CD4-positive, alpha-beta T cell treated with Interleukin-12 subunit alpha and Interleukin-12 subunit beta, for 1 hour (primary cell): ENCODE results near the gene HS3ST6.
"Not testable (repeated sequence)": the region's sequence is repeated elsewhere in the genome, so short reads cannot be mapped to it uniquely, and the experiment has no call there.

Experiments
- DNase-seq: peaks from one replicate; pipeline ENCODE4 v3.0.0-alpha.2; 2020

The HS3ST6 gene

GRCh38 chr16:1906055-1906845, 12.0 kb downstream of the HS3ST6 start:
- DNase-seq, result no peak

- no peak for DNase-seq
Measured at GRCh38 chr16:1903845-1904840, 14.1 kb downstream of the HS3ST6 start.

GRCh38 chr16:1903220-1903574, 15.0 kb downstream of the HS3ST6 start:
- no peak for DNase-seq

GRCh38 chr16:1902547-1903219, 15.5 kb downstream of the HS3ST6 start:
- no peak for DNase-seq

GRCh38 chr16:1900452-1900774, 17.8 kb downstream of the HS3ST6 start:
- DNase-seq, result no peak

- no peak for DNase-seq
Measured at GRCh38 chr16:1899641-1900451, 18.4 kb downstream of the HS3ST6 start.

- not testable (repeated sequence) for DNase-seq
Measured at GRCh38 chr16:1897692-1898091, 20.5 kb downstream of the HS3ST6 start.

- no peak for DNase-seq
Measured at GRCh38 chr16:1895949-1896675, 22.1 kb downstream of the HS3ST6 start.

- DNase-seq, result no peak
Measured at GRCh38 chr16:1895068-1895467, 23.1 kb downstream of the HS3ST6 start.

GRCh38 chr16:1890708-1891050, 27.5 kb downstream of the HS3ST6 start:
- DNase-seq, result no peak

- no peak for DNase-seq
Measured at GRCh38 chr16:1890024-1890707, 28.0 kb downstream of the HS3ST6 start.

GRCh38 chr16:1887711-1888354, 30.4 kb downstream of the HS3ST6 start:
- DNase-seq, result no peak

GRCh38 chr16:1884889-1885288, 33.3 kb downstream of the HS3ST6 start:
- no peak for DNase-seq

- no peak for DNase-seq
Measured at GRCh38 chr16:1884155-1884760, 34.0 kb downstream of the HS3ST6 start.

GRCh38 chr16:1881172-1881571, 37.0 kb downstream of the HS3ST6 start:
- not testable (repeated sequence) for DNase-seq

GRCh38 chr16:1879477-1879876, 38.7 kb downstream of the HS3ST6 start:
- DNase-seq, result no peak

- DNase-seq, result no peak
Measured at GRCh38 chr16:1878256-1878655, 40.0 kb downstream of the HS3ST6 start.

GRCh38 chr16:1877804-1878203, 40.4 kb downstream of the HS3ST6 start:
- no peak for DNase-seq

- no peak for DNase-seq
Measured at GRCh38 chr16:1877089-1877488, 41.1 kb downstream of the HS3ST6 start.

GRCh38 chr16:1876468-1876867, 41.7 kb downstream of the HS3ST6 start:
- DNase-seq, result no peak
